Small intestine (tissue), 16 donors: Measurements from ENCODE around the gene PSD2. TPM values are rescaled to one million over a fixed set of nuclear protein-coding genes. Genes with fewer than 3 reads are reported as not detected.
A peak's percentile ranks its signal among the peaks of the same experiment; 100 is the strongest.

Source experiments
- DNase-seq, 2 donors: peaks; one replicate each; pipeline versions ENCODE4 v3.0.0 to v3.0.0-alpha.2; 2013
- FAIRE-seq: peaks from 2 replicates; lab custom pipeline; 2012; peaks lifted over from hg19 to GRCh38; lab: Jason Lieb, UNC
- H3K27ac ChIP-seq, 3 donors: one replicate each; pipeline ENCODE4 v1.5.1; 2013; ENCODE audit warnings: low read length in 2 of 3, mild to moderate bottlenecking in 2 of 3, control low read depth in 1 of 3, inconsistent platforms in 1 of 3, low read depth in 1 of 3, moderate library complexity in 1 of 3
- H3K27me3 ChIP-seq, 3 donors: one replicate each; pipeline ENCODE4 v1.6.1; 2013; ENCODE audit warnings: low read length in 3 of 3, inconsistent platforms in 1 of 3; ENCODE audit not compliant: control insufficient read depth in 3 of 3, insufficient read depth in 3 of 3
- H3K36me3 ChIP-seq, 3 donors: one replicate each; pipeline ENCODE4 v1.6.1; 2013; ENCODE audit warnings: low read length in 3 of 3, inconsistent platforms in 1 of 3, low read depth in 1 of 3, mild to moderate bottlenecking in 1 of 3, moderate library complexity in 1 of 3; ENCODE audit not compliant: control insufficient read depth in 3 of 3, insufficient read depth in 2 of 3
- H3K4me1 ChIP-seq, 3 donors: one replicate each; pipeline ENCODE4 v1.6.1; 2013; ENCODE audit warnings: low read length in 2 of 3, inconsistent platforms in 1 of 3, low read depth in 1 of 3, mild to moderate bottlenecking in 1 of 3, moderate library complexity in 1 of 3; ENCODE audit not compliant: control insufficient read depth in 3 of 3, insufficient read depth in 2 of 3
- H3K4me3 ChIP-seq, 3 donors: one replicate each; pipeline ENCODE4 v1.5.1; 2013; ENCODE audit warnings: low read length in 3 of 3, control low read depth in 1 of 3, inconsistent platforms in 1 of 3, low read depth in 1 of 3, mild to moderate bottlenecking in 1 of 3, moderate library complexity in 1 of 3
- H3K9me3 ChIP-seq, 2 donors: one replicate each; pipeline ENCODE4 v1.6.1; 2013; ENCODE audit warnings: low read depth in 1 of 2, low read length in 1 of 2; ENCODE audit not compliant: control insufficient read depth in 2 of 2, insufficient read depth in 1 of 2
- WGBS, 3 donors: extraction: QIAGEN DNeasy Blood & Tissue Kit; methylation state at CpG; one replicate each; pipeline ENCODE4 v1.1.7; 2013; 5-methylcytosine and 5-hydroxymethylcytosine counted together
- long read RNA-seq, 10 donors: transcript quantifications; one replicate each; lab custom pipeline, GENCODE V29; 2026
- polyA plus RNA-seq, 4 donors: library from polyadenylated mRNA; stranded (reverse) in 3 of 4; unstranded in 1 of 4; fragments of 200-250 nt in 3 of 4; fragments of 120-200 nt in 1 of 4; gene quantifications; one replicate each; pipeline versions ENCODE4 v1.2.1 to v1.2.3, GENCODE V29; 2013
- donor health status: healthy with polysubstance abuse.
- donor health status: control.
- donor health status: control.
- donor health status: Bipolar disorder and iron deficiency.
- donor health status: healthy.

Gene PSD2
- polyA plus RNA-seq: under 1 TPM in 2 of 4 donors, not detected in 2; 0.12 to 0.34 TPM
- long read RNA-seq, donor 1: 0 reads
- long read RNA-seq, donor 2: 0 reads
- long read RNA-seq, donor 3: 0 reads
- long read RNA-seq, donor 4: 0 reads
- long read RNA-seq, donor 5: 0 reads
- long read RNA-seq, donor 6: 0 reads
- long read RNA-seq, donor 7: 0 reads
- long read RNA-seq, donor 8: 0 reads
- long read RNA-seq, donor 9: 0 reads
- long read RNA-seq, donor 10: 0 reads

DNA sequence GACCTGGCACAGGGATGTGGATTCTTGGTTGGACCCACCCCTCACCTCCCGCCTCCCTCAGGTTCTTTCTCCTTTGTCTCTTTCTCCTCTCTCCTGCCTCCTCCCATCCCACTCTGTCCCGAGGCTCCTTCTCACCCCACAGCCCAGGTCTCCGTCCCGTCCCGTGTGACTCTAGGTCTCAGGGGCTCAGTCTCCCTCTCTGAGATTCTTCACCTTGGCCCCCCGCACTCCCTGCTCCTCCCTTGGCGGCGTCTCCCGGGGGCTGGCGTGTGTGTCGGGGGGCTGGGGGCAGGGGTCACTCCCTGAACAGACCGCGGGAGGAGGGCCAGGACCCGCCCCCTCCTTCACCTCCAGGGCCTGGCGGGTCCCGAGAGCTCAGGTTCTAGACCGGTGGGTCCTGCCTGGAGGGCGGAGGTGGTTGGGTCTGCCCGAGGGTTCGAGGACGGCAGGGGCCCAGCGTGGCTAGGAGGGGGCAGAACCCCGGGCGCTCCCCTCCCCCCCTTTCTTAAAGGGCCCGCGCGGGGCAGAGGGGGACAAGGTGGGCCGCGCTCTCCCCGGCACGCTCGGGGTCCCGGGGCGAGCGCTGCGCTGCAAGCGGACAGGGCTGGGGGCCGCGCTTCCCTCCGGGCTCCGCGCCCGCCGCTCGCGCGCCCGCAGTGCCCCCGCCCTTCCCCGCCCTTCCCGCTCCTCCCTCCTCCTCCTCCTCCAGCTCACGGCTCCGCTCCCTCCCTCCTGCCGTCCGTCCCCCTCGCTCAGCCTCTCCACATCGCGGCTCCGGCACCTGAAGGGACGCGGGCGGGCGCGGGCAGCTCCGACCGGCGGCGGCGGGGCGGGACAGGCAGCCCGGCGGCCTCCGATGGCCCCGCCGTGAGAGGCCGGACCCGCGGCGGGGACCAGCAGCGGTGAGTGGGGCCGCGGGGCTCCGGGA, at the start of gene PSD2:
Gene PSD2, plus strand, starts transcription at position 735 of the 928 bp plus-strand sequence. CDS start 13,633 bp downstream, outside the sequence.
- Histone ChIP-seq H3K4me1 (no peaks in the 10 kb centered on the region), H3K36me3 (no peaks in the 10 kb centered on the region), H3K27ac (no peak within 1 kb of the TSS), H3K9me3 (no peaks in the 10 kb centered on the region), H3K4me3 (peak within 1 kb of the TSS in 1 of 3 donors; percentile 46), H3K27me3 (peaks cover 0 to 74% (median 33%) of the 10 kb centered on the region in 3 donors)
- 3% methylated on average over 62 to 83 of the region's 83 CpGs for WGBS, 3 donors
- peak; percentile 5 to 35 for DNase-seq
- FAIRE-seq: no peak

DNA sequence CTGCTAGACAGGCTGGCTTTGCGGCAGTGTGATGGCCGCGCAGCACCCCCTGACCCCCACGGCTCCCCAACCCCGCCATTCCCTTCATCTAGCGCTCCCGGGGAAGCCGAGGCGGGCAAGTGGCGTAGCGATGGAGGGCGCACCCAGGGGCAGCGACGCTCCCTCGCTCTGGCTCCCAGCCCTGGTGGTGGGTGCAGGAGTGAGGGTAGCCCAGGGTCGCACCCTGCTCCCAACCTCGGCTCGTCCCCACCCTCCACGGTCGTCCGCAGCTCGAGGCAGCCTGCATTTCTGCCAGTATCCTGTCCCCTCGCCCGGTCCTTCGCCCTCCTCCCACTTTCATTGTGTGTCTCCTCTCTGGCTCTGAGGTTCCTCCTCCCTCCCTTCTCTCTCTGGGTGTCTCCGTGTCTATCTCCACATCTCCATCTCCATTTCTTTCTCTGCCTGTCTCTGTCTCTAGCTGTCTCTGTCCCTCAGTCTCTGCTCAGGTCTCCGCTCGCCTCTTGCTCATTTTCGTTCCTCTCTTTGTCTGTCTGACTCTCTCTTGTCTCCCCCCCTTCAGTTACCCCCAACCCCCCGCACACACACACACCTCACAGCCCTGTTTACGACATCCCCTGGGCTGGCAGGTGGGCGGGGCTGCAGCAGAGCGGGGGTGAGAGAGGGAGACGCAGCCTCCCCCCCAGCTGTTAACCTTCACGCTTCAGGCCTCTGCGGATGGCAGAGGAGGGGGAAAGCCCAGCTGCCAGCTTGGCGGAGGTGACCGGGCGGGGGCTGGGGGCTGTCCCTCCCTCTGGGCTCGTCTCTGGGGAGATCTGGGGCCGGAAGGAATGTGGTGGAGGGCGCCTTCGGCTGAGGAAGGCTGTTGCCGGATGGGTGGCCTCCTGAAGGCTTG, 48.7 kb upstream of the PSD2 start:
- FAIRE-seq: no peak
- H3K27me3 ChIP-seq: peaks cover 0 to 32% (median 12%) of the 10 kb centered on the region in 3 donors
- DNase-seq: peak in 1 of 2 donors; percentile 65
- H3K9me3 ChIP-seq: no peaks in the 10 kb centered on the region
- H3K4me3 ChIP-seq: peak overlapping the region; percentile 18 to 49 (median 47)
- 1 to 3% (median 2%) methylated on average over 30 to 44 of the region's 44 CpGs for WGBS, 3 donors
- H3K27ac ChIP-seq: no peak overlapping the region
- peaks cover 0 to 3% (median 0%) of the 10 kb centered on the region in 3 donors for H3K36me3 ChIP-seq
- peaks cover 0 to 57% (median 4%) of the 10 kb centered on the region in 3 donors for H3K4me1 ChIP-seq

DNA sequence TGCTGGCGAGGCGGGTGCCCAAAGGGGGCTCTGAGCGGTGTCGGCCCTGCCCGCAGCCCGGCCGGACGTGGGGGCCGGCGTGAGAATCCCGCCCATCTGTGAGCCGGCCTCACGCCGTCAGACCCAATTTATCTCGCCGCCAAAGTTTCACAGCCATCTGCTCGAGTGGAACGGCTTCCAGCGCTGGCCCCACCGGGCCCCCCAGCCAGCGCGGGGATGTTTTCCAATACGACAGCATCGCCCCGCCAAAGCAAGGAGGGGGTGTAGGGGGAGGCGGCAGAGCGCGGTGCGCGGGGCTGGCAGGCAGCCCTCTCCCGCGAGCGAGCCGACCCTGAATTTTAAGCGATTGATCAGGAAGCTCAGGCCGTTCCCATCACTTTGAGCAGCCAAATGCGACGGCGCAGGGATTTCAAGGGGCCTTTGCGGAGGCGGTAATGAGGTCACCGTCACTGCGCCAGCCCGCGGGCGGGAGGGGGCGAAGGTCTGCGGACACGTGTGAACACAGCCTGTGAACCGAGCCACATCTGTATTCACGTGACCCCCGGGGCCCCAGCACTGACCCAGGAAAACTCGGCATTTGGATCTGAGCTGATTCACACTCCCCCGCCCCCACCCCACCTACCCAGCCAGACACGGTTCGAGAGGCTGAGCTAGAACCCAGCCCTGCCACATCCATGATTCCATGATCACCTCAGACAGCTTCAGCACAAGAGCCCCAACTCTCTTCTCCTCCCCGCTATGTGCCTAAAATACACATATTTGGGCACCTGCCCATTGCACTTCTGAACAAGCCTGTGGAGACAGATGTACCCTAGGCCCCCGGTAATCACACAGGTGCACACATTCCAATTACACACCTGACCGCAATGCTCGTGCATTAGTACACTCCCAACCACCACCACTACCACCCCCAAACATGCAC, 47.8 kb upstream of the PSD2 start:
- H3K27ac ChIP-seq: peak overlapping the region in 1 of 3 donors; percentile 32
- peak; percentile 51 to 86 for DNase-seq
- peaks cover 0 to 33% (median 12%) of the 10 kb centered on the region in 3 donors for H3K27me3 ChIP-seq
- H3K4me3 ChIP-seq: peak overlapping the region in 2 of 3 donors; percentile 47 to 49
- FAIRE-seq: no peak
- peaks cover 0 to 3% (median 0%) of the 10 kb centered on the region in 3 donors for H3K36me3 ChIP-seq
- 2 to 4% (median 2%) methylated on average over 55 to 60 of the region's 60 CpGs for WGBS, 3 donors
- H3K9me3 ChIP-seq: no peaks in the 10 kb centered on the region
- H3K4me1 ChIP-seq: peaks cover 0 to 48% (median 4%) of the 10 kb centered on the region in 3 donors

DNA sequence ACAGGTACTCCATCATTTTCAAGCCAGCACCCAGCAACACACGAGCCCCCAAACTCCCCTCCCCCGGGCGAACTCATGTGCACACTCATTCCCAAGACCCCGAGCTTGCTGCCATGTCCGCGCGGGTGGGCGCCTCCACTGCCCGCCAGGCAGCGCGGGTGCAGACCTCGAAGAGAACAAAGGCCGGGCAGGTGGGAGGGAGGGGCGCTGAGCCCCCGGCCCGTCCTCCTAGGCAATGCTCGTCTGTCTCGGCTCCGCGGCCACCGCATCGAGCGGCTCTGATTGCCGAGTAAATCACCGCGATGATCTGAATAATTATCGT, 47.1 kb upstream of the PSD2 start:
- peaks cover 0 to 3% (median 0%) of the 10 kb centered on the region in 3 donors for H3K36me3 ChIP-seq
- H3K27me3 ChIP-seq: peaks cover 0 to 35% (median 12%) of the 10 kb centered on the region in 3 donors
- peaks cover 0 to 44% (median 4%) of the 10 kb centered on the region in 3 donors for H3K4me1 ChIP-seq
- FAIRE-seq (no peak), DNase-seq (no peak)
- H3K9me3 ChIP-seq: no peaks in the 10 kb centered on the region
- no peak overlapping the region for H3K27ac ChIP-seq
- 34 to 52% (median 49%) methylated on average over 27 of the region's 27 CpGs for WGBS, 3 donors
- H3K4me3 ChIP-seq: peak overlapping the region in 1 of 3 donors; percentile 47

DNA sequence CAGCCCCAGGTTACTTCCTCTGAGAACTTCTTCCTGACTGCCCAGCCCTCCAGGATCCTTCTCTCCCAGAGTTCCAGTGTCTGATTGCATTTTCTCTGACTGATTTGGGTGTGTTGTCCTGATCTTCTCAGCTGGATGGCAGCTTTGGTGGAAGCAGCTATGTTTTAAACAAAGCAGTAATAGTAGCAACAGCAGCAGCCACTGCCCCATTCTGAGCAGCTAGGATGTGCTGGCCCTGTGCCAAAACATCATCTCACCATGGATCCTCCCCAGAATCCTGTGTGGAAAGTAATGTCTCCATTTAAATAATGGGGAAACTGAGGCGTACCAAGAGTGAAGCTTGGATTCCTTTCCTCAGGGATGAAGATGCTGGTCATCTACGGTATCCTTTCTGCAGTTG, 46.4 kb upstream of the PSD2 start:
- FAIRE-seq (no peak), DNase-seq (peak in 1 of 2 donors; percentile 22)
- 96 to 100% (median 97%) methylated on average over 2 of the region's 2 CpGs for WGBS, 3 donors
- Histone ChIP-seq H3K4me3 (no peak overlapping the region), H3K4me1 (peaks cover 0 to 44% (median 4%) of the 10 kb centered on the region in 3 donors), H3K9me3 (no peaks in the 10 kb centered on the region), H3K27ac (no peak overlapping the region), H3K27me3 (peaks cover 0 to 35% (median 13%) of the 10 kb centered on the region in 3 donors), H3K36me3 (no peaks in the 10 kb centered on the region)

DNA sequence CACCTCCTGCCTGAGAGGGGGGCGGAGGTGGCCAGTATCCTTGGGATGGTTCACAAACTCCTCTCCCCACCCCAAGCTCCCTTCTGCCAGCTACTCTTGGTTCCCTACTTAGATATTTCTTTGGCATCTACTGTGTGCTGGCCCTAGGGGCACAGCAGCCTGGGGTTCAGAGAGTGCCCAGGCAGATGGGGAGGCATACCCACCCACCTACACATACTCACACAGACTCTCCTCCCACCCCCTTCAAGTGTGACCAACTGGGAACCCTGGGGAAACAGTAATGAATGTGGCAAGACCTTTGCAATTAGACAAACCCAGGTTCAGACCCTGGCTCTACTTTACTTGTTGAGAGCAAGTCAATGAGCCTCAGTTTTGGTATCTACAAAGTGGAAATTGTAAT, 44.4 kb upstream of the PSD2 start:
- H3K4me1 ChIP-seq: peaks cover 0 to 42% (median 0%) of the 10 kb centered on the region in 3 donors
- no peak overlapping the region for H3K4me3 ChIP-seq
- no peaks in the 10 kb centered on the region for H3K9me3 ChIP-seq
- H3K36me3 ChIP-seq: no peaks in the 10 kb centered on the region
- H3K27me3 ChIP-seq: peaks cover 0 to 51% (median 25%) of the 10 kb centered on the region in 3 donors
- DNase-seq (no peak), FAIRE-seq (no peak)
- H3K27ac ChIP-seq: no peak overlapping the region
- WGBS, 3 donors: 91 to 100% (median 94%) methylated on average over 1 of the region's 1 CpG
